H1 (cell line): Measurements from ENCODE around the gene SEMA6D. TPM values are rescaled to one million over a fixed set of nuclear protein-coding genes. Genes with fewer than 3 reads are reported as not detected.

ENCODE experiments used
- CTCF ChIA-PET: fragments of 300-600 bp; sonication (Branson Sonifier 250); formaldehyde crosslinking; loops from one replicate; lab custom pipeline; 2021; ENCODE audit not compliant: partially characterized antibody; lab: Charles Lee
- POLR2A ChIA-PET: fragments of 300-600 bp; sonication (Branson Sonifier 250); formaldehyde crosslinking; loops from one replicate; lab custom pipeline; 2021; ENCODE audit warnings: inconsistent platforms; ENCODE audit not compliant: partially characterized antibody; lab: Charles Lee
- DNase-seq, 2 experiments: peaks; one replicate each; pipeline versions ENCODE4 v3.0.0 to v3.0.0-alpha.2; 2010 to 2022; ENCODE audit warnings: low spot score in 2 of 2, low read depth in 1 of 2, mixed read lengths in 1 of 2
- FAIRE-seq: peaks from 2 replicates; lab custom pipeline; 2011; peaks lifted over from hg19 to GRCh38; lab: Jason Lieb, UNC
- H2AFZ ChIP-seq: 2 replicates; pipeline ENCODE4 v1.8.1; 2012; ENCODE audit warnings: low read length, inconsistent platforms
- H2AK5ac ChIP-seq: 2 replicates; pipeline ENCODE4 v1.6.1; 2013; ENCODE audit warnings: low read depth, low read length
- H2BK120ac ChIP-seq: replicated peaks from 2 replicates; pipeline ENCODE3; 2013; ENCODE audit warnings: low read depth, low read length, inconsistent platforms
- H2BK12ac ChIP-seq: 2 replicates; pipeline ENCODE4 v1.6.1; 2013; ENCODE audit warnings: low read depth, low read length
- H2BK15ac ChIP-seq: 2 replicates; pipeline ENCODE4 v1.6.1; 2013; ENCODE audit warnings: low read length
- H2BK20ac ChIP-seq: 2 replicates; pipeline ENCODE4 v1.6.1; 2013; ENCODE audit warnings: low read length
- H2BK5ac ChIP-seq: 2 replicates; pipeline ENCODE4 v1.6.1; 2013; ENCODE audit warnings: low read depth, low read length
- H3K14ac ChIP-seq: 2 replicates; pipeline ENCODE4 v1.6.1; 2013; ENCODE audit warnings: inconsistent platforms; ENCODE audit not compliant: insufficient read length
- H3K18ac ChIP-seq: 2 replicates; pipeline ENCODE4 v1.6.1; 2013; ENCODE audit warnings: low read length; ENCODE audit errors: extremely low read depth
- H3K23ac ChIP-seq: 2 replicates; pipeline ENCODE4 v1.6.1; 2013; ENCODE audit warnings: inconsistent platforms; ENCODE audit not compliant: insufficient read length
- H3K23me2 ChIP-seq: 2 replicates; pipeline ENCODE4 v1.6.1; 2013; ENCODE audit warnings: low read depth, low read length
- H3K27ac ChIP-seq: 2 replicates; pipeline ENCODE4 v1.6.1; 2011; ENCODE audit warnings: low read depth, low read length, inconsistent platforms
- H3K27me3 ChIP-seq, 4 experiments: replicated peaks in 1 of 4; 1 replicate in 1 of 4; 2 replicates in 3 of 4; pipeline versions ENCODE4 v1.6.1 to v1.8.1; 2011 to 2013; ENCODE audit warnings: low read length in 3 of 4, mild to moderate bottlenecking in 3 of 4, inconsistent platforms in 2 of 4, mixed read lengths in 2 of 4, moderate library complexity in 1 of 4; ENCODE audit not compliant: control insufficient read depth in 3 of 4, insufficient read depth in 3 of 4; ENCODE audit errors: extremely low read depth in 1 of 4
- H3K36me3 ChIP-seq, 4 experiments: 2 replicates each; pipeline versions ENCODE4 v1.6.1 to v1.8.1; 2011 to 2013; ENCODE audit warnings: mild to moderate bottlenecking in 4 of 4, low read length in 3 of 4, moderate library complexity in 2 of 4, control low read depth in 1 of 4, inconsistent platforms in 1 of 4; ENCODE audit not compliant: insufficient read depth in 4 of 4, control insufficient read depth in 2 of 4
- H3K4ac ChIP-seq: replicated peaks from 2 replicates; pipeline ENCODE3; 2013; ENCODE audit warnings: low read length, low read depth, mixed read lengths, inconsistent platforms; ENCODE audit not compliant: insufficient read length
- H3K4me1 ChIP-seq, 4 experiments: replicated peaks in 1 of 4; 1 replicate in 1 of 4; 2 replicates in 3 of 4; pipeline versions ENCODE4 v1.6.1 to v1.8.1; 2011 to 2013; ENCODE audit warnings: low read length in 3 of 4, inconsistent platforms in 2 of 4, mixed read lengths in 1 of 4; ENCODE audit not compliant: insufficient read depth in 4 of 4, control insufficient read depth in 3 of 4
- H3K4me2 ChIP-seq, 2 experiments: 2 replicates each; pipeline versions ENCODE4 v1.6.1 to v1.8.1; 2011 to 2013; ENCODE audit warnings: low read depth in 2 of 2, low read length in 2 of 2, control low read depth in 1 of 2, inconsistent platforms in 1 of 2, mild to moderate bottlenecking in 1 of 2; ENCODE audit not compliant: insufficient read depth in 1 of 2
- H3K4me3 ChIP-seq, 4 experiments: fragments of 200-600, 300-600 bp in 1 of 4; sonication (generic), shearing (Covaris generic), sonication (Bioruptor Twin) in 1 of 4; 2 replicates each; pipeline versions ENCODE4 v1.5.1 to v1.8.1; 2011 to 2016; ENCODE audit warnings: low read length in 4 of 4, low read depth in 3 of 4, control low read depth in 2 of 4, inconsistent platforms in 2 of 4, mild to moderate bottlenecking in 2 of 4, mixed read lengths in 1 of 4, moderate library complexity in 1 of 4; ENCODE audit not compliant: insufficient read depth in 2 of 4; ENCODE audit errors: extremely low read depth in 1 of 4
- H3K56ac ChIP-seq: replicated peaks from 2 replicates; pipeline ENCODE3; 2013; ENCODE audit warnings: low read depth, mild to moderate bottlenecking, mixed read lengths, low read length, inconsistent platforms; ENCODE audit not compliant: insufficient read length
- H3K79me1 ChIP-seq: 2 replicates; pipeline ENCODE4 v1.6.1; 2013; ENCODE audit warnings: low read depth, low read length, control low read depth
- H3K79me2 ChIP-seq, 2 experiments: 2 replicates each; pipeline versions ENCODE4 v1.6.1 to v1.8.1; 2012 to 2013; ENCODE audit warnings: low read length in 2 of 2, mild to moderate bottlenecking in 2 of 2, inconsistent platforms in 1 of 2; ENCODE audit not compliant: insufficient read depth in 2 of 2, control insufficient read depth in 1 of 2
- H3K9ac ChIP-seq, 4 experiments: replicated peaks in 1 of 4; 1 replicate in 1 of 4; 2 replicates in 3 of 4; pipeline versions ENCODE4 v1.6.1 to v1.8.1; 2011 to 2013; ENCODE audit warnings: low read depth in 3 of 4, low read length in 3 of 4, control low read depth in 2 of 4, mild to moderate bottlenecking in 2 of 4, moderate library complexity in 2 of 4, inconsistent platforms in 1 of 4; ENCODE audit errors: extremely low read depth in 1 of 4
- H3K9me3 ChIP-seq, 2 experiments: 2 replicates each; pipeline versions ENCODE4 v1.6.1 to v1.8.1; 2012 to 2013; ENCODE audit warnings: mild to moderate bottlenecking in 2 of 2, moderate library complexity in 2 of 2, control low read depth in 1 of 2, inconsistent platforms in 1 of 2, low read depth in 1 of 2, low read length in 1 of 2, mixed read lengths in 1 of 2; ENCODE audit not compliant: insufficient read depth in 2 of 2
- H4K20me1 ChIP-seq, 2 experiments: replicated peaks in 1 of 2; 2 replicates each; pipeline versions ENCODE3 to v1.8.1; 2011 to 2013; ENCODE audit warnings: inconsistent platforms in 2 of 2, low read length in 2 of 2, mild to moderate bottlenecking in 1 of 2; ENCODE audit not compliant: insufficient read depth in 2 of 2, control insufficient read depth in 1 of 2
- H4K5ac ChIP-seq: 2 replicates; pipeline ENCODE4 v1.6.1; 2013; ENCODE audit warnings: low read length, low read depth, mixed read lengths, inconsistent platforms; ENCODE audit not compliant: insufficient read length
- H4K8ac ChIP-seq: 2 replicates; pipeline ENCODE4 v1.8.0; 2013; ENCODE audit warnings: mild to moderate bottlenecking, moderate library complexity, low read length, inconsistent platforms; ENCODE audit not compliant: insufficient read depth; ENCODE audit errors: extremely low read depth
- H4K91ac ChIP-seq: replicated peaks from 2 replicates; pipeline ENCODE3; 2013; ENCODE audit warnings: low read length, mixed read lengths, inconsistent platforms; ENCODE audit not compliant: insufficient read length
- ATF2 ChIP-seq: IDR thresholded peaks from 2 replicates; pipeline ENCODE4 v1.6.1; 2012; ENCODE audit warnings: low read length, inconsistent platforms
- BRCA1 ChIP-seq: IDR thresholded peaks from 2 replicates; pipeline ENCODE4 v1.6.1; 2012; ENCODE audit warnings: low read depth, low read length, improper control_type of control experiment
- EGR1 ChIP-seq: IDR thresholded peaks from 2 replicates; pipeline ENCODE4 v1.6.1; 2011; ENCODE audit warnings: low read depth, low read length, borderline replicate concordance
- EP300 ChIP-seq, 2 experiments: IDR thresholded peaks; 1 replicate in 1 of 2; 2 replicates in 1 of 2; pipeline ENCODE4 v1.6.1; 2011 to 2012; ENCODE audit warnings: low read depth in 2 of 2, low read length in 2 of 2, mild to moderate bottlenecking in 2 of 2, borderline replicate concordance in 1 of 2, inconsistent platforms in 1 of 2, moderate library complexity in 1 of 2
- EZH2 ChIP-seq: fragments of 200-600 bp; sonication (generic); IDR thresholded peaks from 2 replicates; pipeline ENCODE4 v1.7.1; 2012; ENCODE audit warnings: low read depth, mild to moderate bottlenecking, moderate library complexity, low read length, inconsistent platforms; ENCODE audit not compliant: severe bottlenecking
- KDM1A ChIP-seq: fragments of 200-600, 300-600 bp; sonication (generic); IDR thresholded peaks from 2 replicates; pipeline ENCODE4 v1.7.1; 2016; ENCODE audit warnings: mild to moderate bottlenecking, low read length, borderline replicate concordance
- KDM5A ChIP-seq: fragments of 200-600 bp; IDR thresholded peaks from 2 replicates; pipeline ENCODE4 v1.7.1; 2012; ENCODE audit warnings: mild to moderate bottlenecking, low read length, inconsistent platforms, mixed read lengths
- NRF1 ChIP-seq: IDR thresholded peaks from 2 replicates; pipeline ENCODE4 v1.6.1; 2011; ENCODE audit warnings: mild to moderate bottlenecking, low read depth, low read length, improper control_type of control experiment
- POU5F1 ChIP-seq: IDR thresholded peaks from 2 replicates; pipeline ENCODE4 v1.6.1; 2011; ENCODE audit warnings: low read depth, mild to moderate bottlenecking, low read length, moderate library complexity
- RBBP5 ChIP-seq: IDR thresholded peaks from 2 replicates; pipeline ENCODE4 v1.7.1; 2012; ENCODE audit warnings: low read depth, mild to moderate bottlenecking, inconsistent platforms, low read length, moderate library complexity, borderline replicate concordance
- SIRT6 ChIP-seq: IDR thresholded peaks from one replicate; pipeline ENCODE4 v1.7.1; 2012; ENCODE audit warnings: low read length, inconsistent platforms
- SP2 ChIP-seq: IDR thresholded peaks from 2 replicates; pipeline ENCODE4 v1.6.1; 2012; ENCODE audit warnings: mild to moderate bottlenecking, low read length, inconsistent platforms
- SRF ChIP-seq: IDR thresholded peaks from 2 replicates; pipeline ENCODE4 v1.6.1; 2011; ENCODE audit warnings: mild to moderate bottlenecking, low read depth, low read length, moderate library complexity
- SUZ12 ChIP-seq: fragments of 200-600 bp; sonication (generic); IDR thresholded peaks from 2 replicates; pipeline ENCODE4 v1.6.1; 2012; ENCODE audit warnings: mild to moderate bottlenecking, inconsistent platforms, low read length, moderate library complexity, mixed read lengths
- polyA plus RNA-seq, 7 experiments: library from polyadenylated mRNA; depleted of rRNA in 3 of 7; stranded (reverse) in 5 of 7; unstranded in 2 of 7; fragments of >200 nt in 5 of 7; fragments of 200-250 nt in 2 of 7; gene quantifications; 1 replicate in 5 of 7; 2 replicates in 1 of 7; 4 replicates in 1 of 7; pipeline versions ENCODE4 v1.2.1 to v1.2.3, GENCODE V29; 2011 to 2013; ENCODE audit warnings: missing spikeins in 2 of 7, mixed read lengths in 2 of 7
- total RNA-seq: library from RNA; stranded (reverse); fragmentation: NEBNext Ultra II Directional; extraction: Animal tissue kit (Norgen Biotek cat#: 25700); gene quantifications from 2 replicates; pipeline ENCODE4 v1.2.1, GENCODE V29; 2021

The SEMA6D gene
- total and polyA plus RNA-seq, 2 of the 8 experiments (the other 6 are each of a cell fraction or from before 2014, with no cell fraction given), result 2.2 to 3.8 TPM

- no peak overlapping the region for H3K4me3 ChIP-seq
- no peak overlapping the region for H3K18ac ChIP-seq
- H4K5ac ChIP-seq, result no peak overlapping the region
- no peaks in the 10 kb centered on the region for H3K79me2 ChIP-seq
- H2BK5ac ChIP-seq, result no peak overlapping the region
- H4K20me1 ChIP-seq, result no peaks in the 10 kb centered on the region
- peaks cover 0 to 6% (median under 1%) of the 10 kb centered on the region in 4 experiments; a peak in 1 of 7 replicates for H3K4me1 ChIP-seq
- no peak overlapping the region for H2BK12ac ChIP-seq
- ChIA-PET CTCF (no interaction called here), POLR2A (no interaction called here)
- H2BK20ac ChIP-seq, result no peak overlapping the region
- H4K8ac ChIP-seq, result no peak overlapping the region
- H3K27ac ChIP-seq, result no peak overlapping the region
- peaks cover 12% of the 10 kb centered on the region in 2 experiments; a peak in 3 of 4 replicates for H3K9me3 ChIP-seq
- no peak overlapping the region for H3K4ac ChIP-seq
- no peaks in the 10 kb centered on the region for H3K23me2 ChIP-seq
- no peak overlapping the region for H3K56ac ChIP-seq
- no peak overlapping the region for H3K14ac ChIP-seq
- H2BK15ac ChIP-seq, result no peak overlapping the region
- DNase-seq, result no peak
- no peaks in the 10 kb centered on the region for H3K79me1 ChIP-seq
- H2AK5ac ChIP-seq, result no peak overlapping the region
- H3K23ac ChIP-seq, result no peak overlapping the region
- H2AFZ ChIP-seq, result no peak overlapping the region
- no peak overlapping the region for H3K4me2 ChIP-seq
- H2BK120ac ChIP-seq, result no peak overlapping the region
- H3K27me3 ChIP-seq, result no peaks in the 10 kb centered on the region
- no peak for FAIRE-seq
- H3K9ac ChIP-seq, result no peak overlapping the region
- H3K36me3 ChIP-seq, result 0 out of 8 replicates have a peak, but pooled peaks cover 0 to 5% (median 0%) of the 10 kb centered on the region in 4 experiments
- H4K91ac ChIP-seq, result no peak overlapping the region
- TF ChIP-seq EZH2 (no peak), ATF2 (no peak), EP300 (IDR thresholded peaks at IDR 0.05; ENCODE audit: borderline replicate concordance in 1 of 2, low read depth in 2 of 2, low read length in 2 of 2) (no peak), SUZ12 (no peak), POU5F1 (no peak), EGR1 (no peak), NRF1 (no peak), KDM5A (no peak), KDM1A (no peak), BRCA1 (no peak), SRF (no peak), SIRT6 (no peak), RBBP5 (no peak), SP2 (no peak)
Observed at GRCh38 chr15:47754312-47754711, 37.0 kb downstream of the SEMA6D start.
